SK-N-SH (cell line): Measurements from ENCODE around the gene HIRA.

Experiments used
- CHD2 ChIP-seq: fragments of 150-350 bp; IDR thresholded peaks from 2 replicates; pipeline ENCODE4 v1.6.1; 2018; ENCODE audit warnings: low read length; ENCODE audit not compliant: partially characterized antibody
- ELF1 ChIP-seq: IDR thresholded peaks from 2 replicates; pipeline ENCODE4 v1.4.0; 2012
- EP300 ChIP-seq, 2 experiments: IDR thresholded peaks; 2 replicates each; pipeline versions ENCODE4 v1.4.0 to v1.6.1; 2012; ENCODE audit warnings: borderline replicate concordance in 1 of 2, low read depth in 1 of 2, low read length in 1 of 2
- EZH2phosphoT487 ChIP-seq: fragments of 200-600 bp; sonication (generic); IDR thresholded peaks from 2 replicates; pipeline ENCODE4 v1.6.1; 2017; ENCODE audit warnings: low read depth, mixed run types, mild to moderate bottlenecking, antibody characterized with exemption, moderate library complexity, borderline replicate concordance
- JUND ChIP-seq: IDR thresholded peaks from 2 replicates; pipeline ENCODE4 v1.4.0; 2012
- POLR2AphosphoS5 ChIP-seq: IDR thresholded peaks from 2 replicates; pipeline ENCODE4 v1.6.1; 2012; ENCODE audit warnings: low read depth, low read length
- RFX5 ChIP-seq: IDR thresholded peaks from 2 replicates; pipeline ENCODE4 v1.6.1; 2012; ENCODE audit warnings: mild to moderate bottlenecking, improper control_type of control experiment, low read length
- TF ChIP-seq, protein P1 (sequence below): IDR thresholded peaks from 2 replicates; pipeline ENCODE4 v1.4.0; 2012; ENCODE audit warnings: low read depth
- TF ChIP-seq, protein P2 (sequence below): fragments of 200-600 bp; sonication (generic); IDR thresholded peaks from 2 replicates; pipeline ENCODE4 v1.6.1; 2017; ENCODE audit warnings: antibody characterized with exemption, mild to moderate bottlenecking, moderate library complexity
- TF ChIP-seq, protein P3 (sequence below): IDR thresholded peaks from 2 replicates; pipeline ENCODE4; 2012

DNA sequence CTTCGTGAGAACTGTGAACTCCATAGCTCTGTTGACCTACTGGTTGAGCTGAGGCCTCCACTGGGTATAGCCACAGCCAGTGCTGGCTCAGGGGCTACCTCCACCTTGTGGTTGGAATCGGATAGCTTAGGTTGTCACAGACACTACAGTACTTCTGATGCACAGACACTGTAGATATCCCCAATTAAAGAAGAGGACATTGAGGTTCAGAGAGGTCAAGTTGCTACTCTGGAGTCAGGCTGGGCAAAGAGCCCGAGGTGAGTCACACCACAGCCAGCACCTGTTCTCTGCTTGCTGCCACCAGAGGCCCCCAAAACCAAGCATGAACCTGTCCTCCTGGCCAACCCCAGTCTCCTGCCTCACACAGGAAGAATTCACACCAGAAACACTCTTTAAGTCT lies 42.0 kb upstream of the HIRA start:
- TF ChIP-seq, protein P1, sequence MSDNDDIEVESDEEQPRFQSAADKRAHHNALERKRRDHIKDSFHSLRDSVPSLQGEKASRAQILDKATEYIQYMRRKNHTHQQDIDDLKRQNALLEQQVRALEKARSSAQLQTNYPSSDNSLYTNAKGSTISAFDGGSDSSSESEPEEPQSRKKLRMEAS: no peak
- no peak for TF ChIP-seq JUND
- no peak for TF ChIP-seq CHD2
- TF ChIP-seq, protein P2, sequence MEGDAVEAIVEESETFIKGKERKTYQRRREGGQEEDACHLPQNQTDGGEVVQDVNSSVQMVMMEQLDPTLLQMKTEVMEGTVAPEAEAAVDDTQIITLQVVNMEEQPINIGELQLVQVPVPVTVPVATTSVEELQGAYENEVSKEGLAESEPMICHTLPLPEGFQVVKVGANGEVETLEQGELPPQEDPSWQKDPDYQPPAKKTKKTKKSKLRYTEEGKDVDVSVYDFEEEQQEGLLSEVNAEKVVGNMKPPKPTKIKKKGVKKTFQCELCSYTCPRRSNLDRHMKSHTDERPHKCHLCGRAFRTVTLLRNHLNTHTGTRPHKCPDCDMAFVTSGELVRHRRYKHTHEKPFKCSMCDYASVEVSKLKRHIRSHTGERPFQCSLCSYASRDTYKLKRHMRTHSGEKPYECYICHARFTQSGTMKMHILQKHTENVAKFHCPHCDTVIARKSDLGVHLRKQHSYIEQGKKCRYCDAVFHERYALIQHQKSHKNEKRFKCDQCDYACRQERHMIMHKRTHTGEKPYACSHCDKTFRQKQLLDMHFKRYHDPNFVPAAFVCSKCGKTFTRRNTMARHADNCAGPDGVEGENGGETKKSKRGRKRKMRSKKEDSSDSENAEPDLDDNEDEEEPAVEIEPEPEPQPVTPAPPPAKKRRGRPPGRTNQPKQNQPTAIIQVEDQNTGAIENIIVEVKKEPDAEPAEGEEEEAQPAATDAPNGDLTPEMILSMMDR: no peak; the same call in 1 of the 2 replicates
- TF ChIP-seq POLR2AphosphoS5: no peak
- TF ChIP-seq ELF1: no peak
- no peak for TF ChIP-seq RFX5
- TF ChIP-seq, protein P3, sequence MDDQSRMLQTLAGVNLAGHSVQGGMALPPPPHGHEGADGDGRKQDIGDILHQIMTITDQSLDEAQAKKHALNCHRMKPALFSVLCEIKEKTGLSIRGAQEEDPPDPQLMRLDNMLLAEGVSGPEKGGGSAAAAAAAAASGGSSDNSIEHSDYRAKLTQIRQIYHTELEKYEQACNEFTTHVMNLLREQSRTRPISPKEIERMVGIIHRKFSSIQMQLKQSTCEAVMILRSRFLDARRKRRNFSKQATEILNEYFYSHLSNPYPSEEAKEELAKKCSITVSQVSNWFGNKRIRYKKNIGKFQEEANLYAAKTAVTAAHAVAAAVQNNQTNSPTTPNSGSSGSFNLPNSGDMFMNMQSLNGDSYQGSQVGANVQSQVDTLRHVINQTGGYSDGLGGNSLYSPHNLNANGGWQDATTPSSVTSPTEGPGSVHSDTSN: no peak
- no peak for TF ChIP-seq EP300 (IDR thresholded peaks at IDR 0.05; ENCODE audit: borderline replicate concordance in 1 of 2, low read depth in 1 of 2, low read length in 1 of 2)
- no peak for TF ChIP-seq EZH2phosphoT487
